HG02852 (cell line): Measurements from ENCODE around the gene ACVR2B.

Source experiments
- ATAC-seq: cut with Tn5 transposase; IDR thresholded peaks from one replicate; pipeline ENCODE4 v1.9.1; 2021; ENCODE audit warnings: mild to moderate bottlenecking, moderate library complexity; ENCODE audit not compliant: unreplicated experiment

ACVR2B gene

DNA sequence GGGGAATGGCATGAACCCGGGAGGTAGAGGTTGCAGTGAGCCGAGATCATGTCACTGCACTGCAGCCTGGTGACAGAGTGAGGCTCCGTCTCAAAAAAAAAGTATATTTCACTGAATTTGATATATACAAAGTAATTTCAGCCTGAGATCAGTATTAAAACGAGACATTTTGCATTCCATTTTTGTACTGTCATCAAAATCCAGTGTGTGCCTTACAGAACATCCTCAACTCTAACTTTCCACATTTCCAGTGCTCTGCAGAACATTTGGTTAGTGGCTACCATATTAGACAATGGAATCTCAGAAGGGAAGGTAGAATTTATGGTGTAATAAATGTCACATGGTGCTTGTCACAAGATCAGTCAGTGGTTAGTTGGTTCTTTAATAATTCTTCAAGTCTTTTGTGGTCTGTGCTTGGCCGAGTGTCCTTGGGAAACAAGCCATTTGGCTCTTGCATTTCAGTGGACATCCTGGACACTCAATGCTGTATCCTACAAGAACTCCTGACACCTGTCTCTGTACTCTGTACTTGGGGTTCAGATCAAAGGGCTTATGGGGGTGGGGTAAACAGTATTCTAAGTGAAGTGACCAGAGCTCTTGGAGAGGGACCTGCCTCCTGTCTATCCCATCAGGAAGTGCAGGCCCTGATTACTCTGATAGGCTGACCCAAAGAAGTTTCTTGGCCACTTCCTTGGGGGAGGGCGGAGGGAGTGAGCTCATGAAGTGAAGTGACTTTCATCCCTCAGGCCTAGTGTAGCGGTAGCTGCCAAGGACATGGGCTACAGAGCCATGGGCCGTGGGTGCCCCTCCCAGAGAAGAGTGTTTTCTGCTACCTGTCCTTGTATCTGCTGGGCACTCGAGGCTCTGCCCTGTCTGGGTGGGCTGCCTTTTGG is 3.7 kb downstream of the ACVR2B start:
- no peak for ATAC-seq

DNA sequence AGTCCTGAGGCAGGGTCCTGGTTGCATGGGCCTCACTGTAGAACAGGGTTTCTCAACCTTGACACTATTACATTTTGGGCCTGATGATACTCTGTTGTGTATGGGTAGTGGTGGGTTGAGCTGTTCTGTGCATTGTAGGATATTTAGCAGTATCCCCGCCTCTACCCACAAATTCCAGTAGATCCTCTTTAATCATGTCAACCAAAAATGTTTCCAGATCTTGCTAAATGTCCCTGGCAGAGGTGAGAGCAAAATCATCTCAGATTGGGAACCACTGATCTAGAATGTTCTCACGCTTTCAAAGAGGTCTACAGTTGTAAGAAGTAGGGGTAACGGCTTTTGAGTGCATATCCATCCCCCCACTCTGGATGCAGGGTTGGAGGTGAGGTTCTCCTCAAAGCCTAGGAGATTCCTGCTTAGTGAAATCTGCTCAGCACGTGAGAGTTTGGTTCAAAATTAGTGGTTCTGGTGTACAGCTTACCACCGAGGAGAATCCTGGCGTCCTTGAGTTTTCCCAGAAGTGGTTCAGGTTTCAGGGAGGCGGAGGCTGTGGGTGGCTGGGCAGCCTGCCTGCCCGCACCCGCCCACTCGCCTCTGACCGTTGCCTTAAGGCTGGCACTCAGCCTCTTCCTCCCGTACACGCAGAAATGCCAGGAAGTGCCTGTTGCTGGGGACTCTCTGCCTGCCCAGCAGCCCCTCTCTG is 5.3 kb downstream of the ACVR2B start:
- ATAC-seq: no peak

DNA sequence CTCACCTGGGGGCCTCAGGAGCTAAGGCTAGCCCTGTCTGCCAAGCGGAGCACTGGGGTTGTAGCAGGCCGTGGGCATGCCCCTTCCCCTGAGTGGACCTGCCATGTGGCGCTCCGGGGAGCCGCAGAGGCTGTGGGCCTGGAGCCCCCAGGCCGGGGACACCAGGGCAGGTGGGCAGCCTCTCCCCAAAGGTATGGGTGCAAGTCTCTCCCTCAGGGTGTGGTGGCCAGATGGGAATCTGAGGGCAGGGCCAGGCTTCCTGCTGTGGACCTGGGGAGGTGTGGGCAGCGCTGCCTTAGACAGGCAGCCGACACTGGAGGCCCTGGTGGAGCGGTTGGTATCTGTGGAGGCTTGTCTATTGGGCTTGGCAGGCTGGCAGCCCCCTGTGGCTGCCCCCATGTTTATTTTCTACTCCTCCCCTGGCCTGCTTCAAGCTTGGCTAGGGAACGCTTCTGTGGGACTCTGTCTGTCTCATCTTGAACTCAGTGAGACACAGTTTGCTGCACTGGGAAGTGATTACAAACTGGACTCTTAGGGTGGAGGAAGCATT is 5.9 kb downstream of the ACVR2B start:
- no peak for ATAC-seq

DNA sequence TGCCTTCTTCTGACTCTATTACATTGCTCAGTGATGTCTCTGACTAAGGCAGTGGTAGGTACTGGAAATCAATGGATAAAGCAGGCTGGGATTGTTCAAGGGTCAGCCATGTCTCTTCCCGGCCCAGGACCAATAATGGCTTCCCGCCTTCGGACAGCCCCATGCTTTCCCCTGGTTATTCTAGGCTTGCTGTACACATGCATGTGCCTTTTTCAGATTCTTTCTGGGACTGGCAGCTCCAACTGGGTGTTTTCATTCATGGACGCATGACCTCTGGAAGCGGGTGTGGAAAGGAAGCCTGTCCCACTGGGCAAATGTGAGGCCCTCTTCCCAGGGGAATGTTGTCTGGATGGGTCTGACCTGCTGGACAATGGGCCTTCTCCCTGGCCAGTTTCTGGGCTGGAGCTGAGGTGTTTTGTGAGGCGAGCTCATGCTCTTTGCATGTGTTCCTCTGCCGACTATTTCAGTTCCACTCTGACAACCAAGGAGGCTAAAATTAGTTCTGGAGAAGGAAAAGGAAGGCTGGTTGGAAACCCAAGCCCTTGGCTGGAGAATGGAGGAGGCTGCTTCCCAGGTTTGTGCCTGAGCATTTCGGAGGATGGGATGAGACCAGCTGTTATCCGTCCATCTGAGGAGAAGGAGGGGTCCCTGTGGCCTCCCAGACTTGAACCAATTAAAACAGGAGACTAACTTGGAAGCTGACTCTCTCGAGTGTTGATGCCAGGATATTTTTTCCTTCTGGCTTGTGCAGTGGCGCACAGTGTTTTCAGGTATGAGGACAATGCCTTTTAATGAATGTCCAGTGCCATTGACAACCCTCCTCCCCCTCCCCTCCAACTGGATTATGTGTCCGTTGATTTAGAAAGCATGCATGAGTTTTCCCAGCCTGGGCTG is 6.9 kb downstream of the ACVR2B start:
- no peak for ATAC-seq

DNA sequence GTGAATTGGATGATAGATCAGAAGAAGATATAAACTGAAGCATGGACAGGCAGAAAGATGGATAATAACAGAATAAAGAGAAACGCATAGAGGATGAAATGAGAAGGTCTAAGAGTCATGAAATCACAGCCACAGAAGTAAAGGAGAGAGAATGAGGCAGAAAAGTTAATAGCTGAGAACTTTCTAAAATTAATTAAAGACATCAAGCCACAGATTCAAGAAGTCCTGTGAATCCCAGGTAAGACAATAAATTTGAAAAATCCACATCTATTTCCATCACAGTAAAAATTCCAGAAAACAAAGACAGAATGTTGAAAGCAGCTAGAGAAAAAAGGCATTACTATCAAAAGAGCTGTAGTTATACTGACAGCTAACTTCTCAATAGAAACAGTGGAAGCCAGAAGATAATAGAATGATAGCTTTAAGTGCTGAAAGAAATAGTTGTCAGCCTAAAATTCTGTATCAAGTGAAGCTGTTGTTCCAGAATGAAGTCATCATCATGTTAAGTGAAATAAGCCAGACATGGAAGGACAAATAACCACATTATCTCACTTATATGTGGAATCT is 12.0 kb downstream of the ACVR2B start:
- no peak for ATAC-seq

DNA sequence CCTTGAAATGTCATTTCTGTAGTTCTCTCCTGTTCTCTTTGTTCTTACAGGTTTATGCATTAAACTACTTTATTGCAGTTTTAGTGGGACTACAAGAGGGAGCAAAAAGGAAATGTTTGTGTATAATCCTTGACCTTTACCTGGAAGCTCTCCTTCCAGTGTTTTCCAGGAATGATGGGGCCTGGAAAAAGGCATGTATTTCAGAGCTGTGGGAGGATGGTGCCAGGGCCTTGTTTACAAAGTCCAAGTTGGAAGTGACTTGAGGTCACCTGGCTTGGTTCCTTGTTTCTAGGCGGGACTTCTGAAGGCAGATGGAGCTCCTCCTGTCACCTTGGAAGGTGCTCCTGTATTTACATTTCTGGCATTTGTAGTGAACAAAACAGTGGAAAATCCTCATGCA is 15.1 kb downstream of the ACVR2B start:
- ATAC-seq: no peak

DNA sequence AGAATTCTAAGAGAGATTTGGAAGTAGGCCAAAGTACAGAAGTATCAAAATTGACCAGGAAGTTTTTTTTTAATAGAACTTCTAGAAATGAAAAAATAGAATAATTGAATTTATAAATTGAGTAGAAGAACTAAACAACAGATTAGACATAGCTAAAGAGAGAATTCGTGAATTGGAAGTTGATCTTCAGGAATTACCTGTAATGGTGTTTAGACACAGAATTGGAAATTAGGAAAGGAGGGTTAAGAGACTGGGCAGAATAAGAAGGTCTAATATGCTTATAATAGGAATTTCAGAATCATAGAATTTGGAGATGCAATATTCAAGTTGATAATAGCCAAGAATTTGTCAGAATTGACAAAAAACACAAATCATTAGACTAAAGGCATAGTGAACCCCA is 16.2 kb downstream of the ACVR2B start:
- no peak for ATAC-seq

DNA sequence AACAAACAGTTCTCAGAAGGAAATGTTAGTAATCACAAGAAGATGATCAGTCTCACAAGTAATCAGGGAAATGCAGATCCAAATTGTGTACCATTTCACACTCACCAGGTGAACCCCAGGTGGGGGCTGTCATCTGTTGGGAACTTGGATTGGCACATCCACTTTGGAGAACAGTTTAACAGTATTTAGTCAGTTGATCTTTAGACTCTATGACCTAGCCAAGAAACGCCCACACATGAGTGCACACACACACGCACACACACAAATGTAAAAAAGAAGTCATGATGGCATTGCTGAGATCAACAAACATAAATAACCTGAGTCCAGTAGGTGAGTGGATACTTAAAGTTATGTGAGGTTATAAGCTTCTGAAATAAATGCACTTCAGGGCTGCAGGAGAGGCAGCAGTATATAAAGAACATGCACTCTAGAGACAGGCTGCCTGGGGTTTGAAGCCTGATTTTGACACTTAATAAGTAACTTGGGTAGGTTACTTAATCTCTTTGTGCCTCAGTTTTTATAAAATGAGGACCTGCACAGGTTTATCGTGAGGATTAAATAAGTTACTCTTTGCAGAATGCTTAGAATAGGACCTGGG is 17.7 kb downstream of the ACVR2B start:
- no peak for ATAC-seq

DNA sequence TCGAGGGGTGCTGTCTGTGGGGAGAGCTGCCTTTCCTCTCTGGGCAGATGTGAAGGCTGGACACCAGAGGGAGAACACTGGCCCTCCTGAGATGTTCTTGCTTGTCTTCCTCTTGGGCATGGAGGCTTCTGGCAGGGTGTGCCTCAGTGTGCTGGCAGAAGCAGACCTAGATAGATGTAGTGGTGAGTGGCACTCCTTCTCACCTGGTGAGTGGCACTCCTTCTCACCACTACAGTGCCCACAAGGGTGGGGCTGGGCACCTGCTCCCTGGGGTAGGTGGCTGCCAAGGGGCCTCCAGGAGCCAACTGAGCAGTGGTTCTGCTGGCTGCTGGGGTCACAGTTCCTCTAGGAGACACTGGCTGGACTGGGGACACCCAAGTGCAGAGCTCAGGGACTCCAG is 18.7 kb downstream of the ACVR2B start:
- ATAC-seq: no peak

DNA sequence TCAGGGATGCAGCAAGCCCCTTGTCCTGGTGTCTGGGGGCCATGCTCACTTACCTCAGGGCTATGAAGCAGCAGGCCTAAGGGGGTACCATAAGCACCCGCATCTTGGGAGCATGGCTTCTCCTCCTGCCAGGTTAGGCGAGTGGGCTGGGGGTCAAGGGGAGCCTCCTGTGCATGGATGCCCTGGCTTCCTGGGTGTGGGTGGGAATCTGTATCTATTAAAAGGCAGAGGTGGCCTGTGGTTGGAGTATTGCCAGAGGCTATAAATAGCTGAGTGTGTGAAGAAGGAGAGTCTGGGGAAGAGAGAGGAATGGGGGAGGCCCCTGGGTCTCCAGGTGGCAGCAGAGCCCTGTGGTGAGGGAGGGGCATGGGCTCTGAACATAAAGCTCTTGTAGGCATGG is 19.5 kb downstream of the ACVR2B start:
- no peak for ATAC-seq

DNA sequence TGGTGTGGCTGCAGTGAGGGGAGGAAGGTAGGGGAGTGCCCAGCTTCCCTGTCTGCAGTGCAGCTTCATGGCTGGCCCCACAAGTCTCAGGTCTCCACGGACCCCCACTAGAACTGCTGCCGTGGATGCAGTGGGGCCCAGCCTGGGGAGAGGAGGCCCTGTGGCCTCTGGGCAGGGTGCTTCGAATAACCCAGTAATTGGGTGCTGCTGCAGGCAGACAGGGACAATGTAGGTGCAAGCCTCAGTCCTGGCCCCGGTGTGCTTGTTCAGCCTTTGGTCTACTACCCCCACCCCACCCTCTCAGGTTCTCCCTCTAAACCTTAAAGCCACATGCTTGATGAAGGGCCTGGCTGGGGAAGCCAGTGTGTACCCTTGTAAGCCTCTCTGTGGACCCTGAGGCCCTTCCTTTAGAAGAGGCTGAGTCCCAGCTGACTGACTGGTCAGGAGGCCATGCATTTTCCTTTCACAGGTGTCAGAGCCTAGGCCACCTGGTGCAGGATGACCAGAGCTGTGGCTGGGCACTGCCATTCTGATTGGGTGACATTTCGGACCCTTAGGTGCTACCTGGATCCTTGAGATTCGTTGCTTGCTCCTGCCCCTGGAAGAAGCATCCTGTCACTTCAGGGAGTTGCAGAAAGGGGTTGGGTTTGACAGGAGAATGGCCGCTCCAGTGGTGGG is 21.4 kb downstream of the ACVR2B start:
- no peak for ATAC-seq

DNA sequence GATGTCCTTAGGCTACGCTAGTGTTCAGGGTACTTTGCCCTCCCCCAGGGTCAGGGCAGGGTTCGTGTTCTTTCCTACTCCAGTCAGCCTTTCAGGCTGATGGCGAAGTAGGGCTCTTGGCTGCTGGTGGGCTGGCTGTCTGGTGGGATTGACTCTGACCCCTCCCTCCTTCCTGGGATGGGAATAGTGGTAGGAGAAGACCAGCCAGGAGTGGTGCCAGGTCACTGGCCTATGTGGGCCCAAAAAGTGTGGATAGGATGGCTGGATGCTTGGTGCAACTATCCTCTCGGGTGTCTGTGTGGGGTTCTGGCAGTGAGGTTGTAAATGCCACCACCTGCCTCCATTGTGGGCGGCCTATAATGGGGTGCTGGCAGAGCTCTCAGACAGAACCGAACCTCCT is 22.0 kb downstream of the ACVR2B start:
- no peak for ATAC-seq

DNA sequence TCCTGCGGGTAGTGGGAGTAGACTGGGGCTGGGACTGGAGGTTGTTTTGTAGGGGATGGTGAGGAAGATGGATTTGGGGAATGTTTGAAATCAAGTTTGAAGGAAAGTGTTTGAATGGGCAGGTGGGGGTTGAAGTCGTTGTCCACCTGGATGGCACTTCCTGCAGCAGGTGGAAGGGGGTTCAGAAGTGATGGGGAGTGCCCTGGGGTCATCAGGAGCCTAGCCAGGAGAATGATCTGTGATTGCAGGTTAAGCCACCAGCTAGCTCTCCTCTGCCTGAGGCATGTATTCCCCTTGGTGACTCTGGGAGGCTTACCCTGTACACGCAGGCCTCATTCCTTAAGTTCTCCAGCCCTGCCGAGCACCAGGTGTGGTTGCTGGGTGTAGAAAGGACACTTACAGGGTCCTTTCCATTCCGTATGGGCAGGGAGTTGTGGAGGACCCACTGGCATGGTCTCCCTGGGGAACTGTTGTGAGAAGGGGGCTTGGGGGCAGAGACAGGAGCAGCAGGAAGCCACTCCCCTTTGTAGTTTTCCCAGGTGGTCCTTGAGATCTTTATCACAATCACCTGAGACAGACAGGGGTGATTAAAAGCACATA is 22.6 kb downstream of the ACVR2B start:
- ATAC-seq: no peak

DNA sequence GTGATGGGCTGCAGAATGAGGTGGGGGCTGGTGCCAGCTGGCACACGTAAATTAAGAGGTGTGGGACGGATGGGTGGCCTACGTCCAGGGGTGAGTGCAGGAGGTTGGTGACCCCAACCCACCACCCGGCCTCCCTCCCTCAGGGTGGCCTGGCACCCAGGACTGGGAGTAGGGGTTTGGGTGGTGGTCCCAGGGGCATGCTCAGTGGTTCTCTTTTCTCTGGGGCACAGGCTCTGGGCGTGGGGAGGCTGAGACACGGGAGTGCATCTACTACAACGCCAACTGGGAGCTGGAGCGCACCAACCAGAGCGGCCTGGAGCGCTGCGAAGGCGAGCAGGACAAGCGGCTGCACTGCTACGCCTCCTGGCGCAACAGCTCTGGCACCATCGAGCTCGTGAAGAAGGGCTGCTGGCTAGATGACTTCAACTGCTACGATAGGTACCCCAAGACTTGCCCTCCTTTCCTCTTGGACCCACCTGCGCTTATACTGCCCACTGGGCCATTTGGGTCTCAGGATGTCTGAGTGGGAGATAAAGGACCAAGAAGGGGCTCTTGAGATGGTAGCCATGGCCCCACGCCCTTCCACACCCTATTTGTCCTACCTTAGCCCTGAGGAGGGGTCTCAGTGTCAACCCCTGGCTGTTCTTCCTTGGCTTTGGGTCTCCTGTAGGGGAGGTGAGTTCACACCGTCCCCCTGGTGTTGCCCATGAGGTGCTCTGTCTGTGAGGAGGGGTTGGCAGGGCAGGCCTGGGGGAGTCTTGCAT is 23.5 kb downstream of the ACVR2B start:
- ATAC-seq: no peak

DNA sequence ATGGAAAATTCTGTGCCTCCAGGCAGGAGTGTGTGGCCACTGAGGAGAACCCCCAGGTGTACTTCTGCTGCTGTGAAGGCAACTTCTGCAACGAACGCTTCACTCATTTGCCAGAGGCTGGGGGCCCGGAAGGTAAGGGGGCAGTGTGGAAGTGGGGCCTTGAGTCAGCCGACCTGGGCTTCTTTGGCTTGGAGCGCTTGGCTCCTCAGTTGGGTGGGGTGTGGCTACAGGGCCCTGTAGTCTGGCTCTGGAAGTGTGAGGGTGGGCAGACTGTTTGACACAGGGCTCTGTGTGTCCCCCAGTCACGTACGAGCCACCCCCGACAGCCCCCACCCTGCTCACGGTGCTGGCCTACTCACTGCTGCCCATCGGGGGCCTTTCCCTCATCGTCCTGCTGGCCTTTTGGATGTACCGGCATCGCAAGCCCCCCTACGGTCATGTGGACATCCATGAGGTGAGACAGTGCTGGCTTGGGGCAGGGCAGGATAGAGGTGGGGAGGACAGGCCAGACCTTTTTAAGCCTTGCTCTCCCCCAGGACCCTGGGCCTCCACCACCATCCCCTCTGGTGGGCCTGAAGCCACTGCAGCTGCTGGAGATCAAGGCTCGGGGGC is 24.3 kb downstream of the ACVR2B start:
- no peak for ATAC-seq

DNA sequence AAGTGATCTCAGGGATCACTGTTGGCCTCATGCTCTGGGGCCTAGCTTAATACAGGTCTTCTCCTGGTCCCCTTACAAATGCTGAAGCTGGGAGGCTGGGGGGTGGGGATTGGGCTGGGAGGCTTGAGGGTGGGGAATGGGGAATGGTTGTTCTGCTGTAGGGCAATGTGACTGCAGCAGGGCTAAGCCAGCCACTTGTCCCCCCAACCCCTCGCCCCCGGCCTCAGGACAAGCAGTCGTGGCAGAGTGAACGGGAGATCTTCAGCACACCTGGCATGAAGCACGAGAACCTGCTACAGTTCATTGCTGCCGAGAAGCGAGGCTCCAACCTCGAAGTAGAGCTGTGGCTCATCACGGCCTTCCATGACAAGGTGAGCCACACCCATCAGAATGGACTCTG is 25.2 kb downstream of the ACVR2B start:
- no peak for ATAC-seq

DNA sequence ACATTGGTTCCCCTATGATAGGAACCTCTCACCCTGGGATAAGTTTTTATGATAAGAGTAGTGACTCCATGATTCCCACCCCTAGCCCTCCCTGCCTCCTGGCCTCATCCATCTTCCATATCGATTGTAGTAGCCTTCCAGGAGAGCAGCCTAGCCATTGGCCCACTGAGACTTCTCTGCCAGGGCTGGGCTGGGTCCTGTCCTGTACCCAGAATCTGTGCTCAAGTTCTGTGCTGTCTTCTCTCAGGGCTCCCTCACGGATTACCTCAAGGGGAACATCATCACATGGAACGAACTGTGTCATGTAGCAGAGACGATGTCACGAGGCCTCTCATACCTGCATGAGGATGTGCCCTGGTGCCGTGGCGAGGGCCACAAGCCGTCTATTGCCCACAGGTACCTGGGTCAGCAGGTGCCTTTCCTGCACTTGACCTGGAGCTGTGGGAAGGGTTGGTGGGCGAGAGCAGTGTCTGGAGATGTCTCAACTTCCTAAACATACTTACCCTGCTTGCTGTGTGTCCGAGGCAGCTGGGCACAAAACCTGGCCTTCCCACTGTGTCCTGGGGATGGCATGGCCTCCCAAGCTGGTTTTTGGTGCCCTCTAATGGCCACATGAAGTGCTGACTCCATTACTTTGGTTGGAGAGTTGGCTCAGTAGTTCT is 25.9 kb downstream of the ACVR2B start:
- ATAC-seq: no peak

DNA sequence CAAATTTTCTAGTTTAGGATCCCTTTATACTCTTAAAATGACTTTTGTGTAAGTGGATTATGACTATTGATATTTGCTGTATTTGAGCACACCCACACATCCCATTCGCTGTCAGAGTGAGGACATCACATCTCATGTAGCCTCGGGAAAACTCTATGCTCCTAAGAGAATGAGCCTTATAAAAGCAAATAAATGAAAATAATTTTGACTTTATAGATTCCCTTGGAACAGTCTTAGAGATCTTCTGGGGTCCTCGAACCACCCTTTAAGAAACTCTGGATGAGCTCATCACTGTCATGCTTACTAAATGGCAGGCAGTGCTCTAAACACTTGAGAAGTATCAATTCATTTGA is 26.4 kb downstream of the ACVR2B start:
- ATAC-seq: no peak
